ENCODE data around the gene UCKL1.

DNA sequence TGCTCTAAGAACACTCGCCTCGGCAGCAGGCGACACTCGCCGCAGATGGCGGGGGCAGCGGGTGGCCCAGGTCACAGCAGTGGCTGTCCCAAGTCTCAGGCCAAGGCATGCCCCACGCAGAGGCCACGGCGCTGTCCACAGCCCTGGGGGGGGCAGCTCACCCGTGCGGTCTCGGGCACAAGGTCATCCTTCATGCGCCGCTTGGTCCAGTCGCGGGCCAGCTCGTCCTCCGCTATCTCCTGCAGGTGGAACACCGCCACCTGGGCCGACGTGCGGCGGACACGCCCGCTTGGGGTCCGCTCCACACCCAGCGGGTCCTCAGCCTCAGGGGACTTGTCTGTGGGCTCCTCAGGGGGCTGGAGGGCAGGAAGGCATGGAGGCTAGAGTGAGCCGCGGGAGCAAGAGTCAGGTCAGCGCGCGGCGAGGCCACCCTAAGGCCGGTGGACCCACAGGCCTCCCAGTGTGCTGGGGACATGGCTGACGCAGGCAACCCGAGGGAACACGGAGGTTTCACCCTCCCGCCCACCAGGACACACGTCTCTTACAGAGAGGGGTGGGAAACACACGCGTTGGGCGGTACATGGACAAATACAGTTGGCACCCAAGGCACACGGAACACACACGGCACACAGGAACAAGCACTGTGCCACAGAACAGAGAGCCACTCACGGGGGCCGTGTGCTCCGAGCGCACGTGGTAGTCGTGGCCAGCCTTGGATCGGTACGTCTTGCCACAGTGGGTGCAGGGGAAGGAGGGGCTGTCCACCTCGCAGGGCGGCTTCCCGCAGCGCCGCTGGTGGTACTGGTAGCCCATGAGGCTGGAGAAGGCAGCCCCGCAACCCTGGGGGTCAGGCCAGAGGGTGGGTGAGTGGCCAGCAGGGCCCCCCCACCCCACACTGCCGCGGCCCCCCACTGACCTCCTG is 6.5 kb upstream of the UCKL1 start:
- TF ChIP-seq, protein P1, sequence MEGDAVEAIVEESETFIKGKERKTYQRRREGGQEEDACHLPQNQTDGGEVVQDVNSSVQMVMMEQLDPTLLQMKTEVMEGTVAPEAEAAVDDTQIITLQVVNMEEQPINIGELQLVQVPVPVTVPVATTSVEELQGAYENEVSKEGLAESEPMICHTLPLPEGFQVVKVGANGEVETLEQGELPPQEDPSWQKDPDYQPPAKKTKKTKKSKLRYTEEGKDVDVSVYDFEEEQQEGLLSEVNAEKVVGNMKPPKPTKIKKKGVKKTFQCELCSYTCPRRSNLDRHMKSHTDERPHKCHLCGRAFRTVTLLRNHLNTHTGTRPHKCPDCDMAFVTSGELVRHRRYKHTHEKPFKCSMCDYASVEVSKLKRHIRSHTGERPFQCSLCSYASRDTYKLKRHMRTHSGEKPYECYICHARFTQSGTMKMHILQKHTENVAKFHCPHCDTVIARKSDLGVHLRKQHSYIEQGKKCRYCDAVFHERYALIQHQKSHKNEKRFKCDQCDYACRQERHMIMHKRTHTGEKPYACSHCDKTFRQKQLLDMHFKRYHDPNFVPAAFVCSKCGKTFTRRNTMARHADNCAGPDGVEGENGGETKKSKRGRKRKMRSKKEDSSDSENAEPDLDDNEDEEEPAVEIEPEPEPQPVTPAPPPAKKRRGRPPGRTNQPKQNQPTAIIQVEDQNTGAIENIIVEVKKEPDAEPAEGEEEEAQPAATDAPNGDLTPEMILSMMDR (IDR thresholded peaks at IDR 0.05; ENCODE audit: low read depth, low read length, poor library complexity, severe bottlenecking) = no peak
- TF ChIP-seq EZH2phosphoT487 (IDR thresholded peaks at IDR 0.05; ENCODE audit: borderline replicate concordance, low read length) = no peak

Measured in DOHH2 (cell line).